DOHH2 (cell line): ENCODE measurements around the gene NANOG.
"Not testable (repeated sequence)": the region's sequence is repeated elsewhere in the genome, so short reads cannot be mapped to it uniquely, and the experiment has no call there.

Source experiments
- CTCF ChIP-seq: fragments of 200-600 bp; sonication (generic); IDR thresholded peaks from one replicate; pipeline ENCODE4 v1.5.1; 2014; ENCODE audit warnings: antibody characterized with exemption, mild to moderate bottlenecking, low read depth, low read length; ENCODE audit not compliant: poor library complexity, severe bottlenecking
- EZH2phosphoT487 ChIP-seq: fragments of 200-600 bp; sonication (generic); IDR thresholded peaks from 2 replicates; pipeline ENCODE4 v1.6.1; 2017; ENCODE audit warnings: borderline replicate concordance, mild to moderate bottlenecking, antibody characterized with exemption, low read length, moderate library complexity, mixed read lengths

- TF ChIP-seq CTCF, EZH2phosphoT487: not testable (repeated sequence)
Observed at GRCh38 chr12:7842444-7842843, 53.2 kb downstream of the NANOG start.
